ENCODE data around the gene TOX4. TPM values are rescaled to one million over a fixed set of nuclear protein-coding genes. Genes with fewer than 3 reads are reported as not detected.
A peak's percentile ranks its signal among the peaks of the same experiment; 100 is the strongest.

The TOX4 gene
- total and polyA plus RNA-seq, 2 donors (not counting 1 experiment from before 2014, with no cell fraction given): 33.6 to 74.1 TPM

DNA sequence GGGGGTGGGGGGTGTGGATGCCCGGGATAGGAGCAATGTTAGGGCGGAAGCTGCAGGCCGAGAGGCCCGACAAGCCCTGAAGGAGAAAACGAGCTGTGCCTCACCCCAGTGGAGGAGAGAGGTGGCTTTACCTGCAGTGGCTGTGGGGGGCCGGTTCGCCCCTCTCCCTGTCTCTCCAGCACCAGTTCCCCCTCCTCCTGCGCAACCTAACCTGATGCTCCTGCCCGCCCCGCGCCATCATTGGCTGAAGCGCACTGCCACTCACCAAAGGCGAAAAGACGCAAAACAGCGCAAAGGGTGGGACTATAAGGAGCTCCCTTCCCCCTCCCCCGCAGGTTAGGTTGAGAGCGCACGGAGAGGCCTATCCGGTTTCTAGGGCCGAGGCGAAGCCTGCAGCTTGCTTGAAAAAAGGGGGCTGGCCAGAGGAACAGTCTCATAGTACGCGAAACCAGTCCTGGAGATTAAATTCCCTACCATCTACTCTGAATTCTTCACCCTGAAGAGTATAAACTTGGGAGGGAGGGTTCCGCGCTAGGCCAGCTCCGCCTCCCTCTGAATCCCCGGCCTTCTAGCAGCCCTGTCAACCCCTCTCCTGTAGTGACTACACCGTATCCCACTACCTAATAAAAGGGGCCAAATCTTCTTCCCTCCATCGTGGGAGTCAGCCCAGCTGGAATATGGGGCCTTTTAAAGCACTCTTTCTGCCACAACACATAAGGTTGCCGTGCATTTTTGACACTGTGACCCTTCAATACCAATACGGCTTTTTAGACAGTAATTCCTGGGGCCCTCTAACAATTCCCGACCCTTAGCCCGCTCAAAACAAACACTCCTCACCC lies 39.7 kb upstream of the TOX4 start:
- intact Hi-C loops (cut with micrococcal nuclease): loop anchor here (1.0 kb wide), 5 partner anchors 19 to 120 kb away; partner anchors contain the start of genes CHD8, METTL3, SUPT16H and TOX4
- peak overlapping the region; percentile 97 for H2AFZ ChIP-seq (ENCODE audit: insufficient read depth, low read depth, low read length, poor library complexity, severe bottlenecking)
- CTCF ChIA-PET: interaction anchor here (0.6 to 3.5 kb wide), 10 partner anchors 10 to 126 kb away, joined by 3 to 50 read pairs (median 3); partner anchors contain the start of genes CHD8, RAB2B and TOX4
- H3K27ac ChIP-seq (ENCODE audit: low read length in 2 of 2): peak overlapping the region; percentile 76 to 93
- TF ChIP-seq EZH2 (IDR thresholded peaks at IDR 0.05; ENCODE audit: borderline replicate concordance, insufficient read depth, low read depth, low read length, poor library complexity, severe bottlenecking): no peak
- TF ChIP-seq, protein P1, sequence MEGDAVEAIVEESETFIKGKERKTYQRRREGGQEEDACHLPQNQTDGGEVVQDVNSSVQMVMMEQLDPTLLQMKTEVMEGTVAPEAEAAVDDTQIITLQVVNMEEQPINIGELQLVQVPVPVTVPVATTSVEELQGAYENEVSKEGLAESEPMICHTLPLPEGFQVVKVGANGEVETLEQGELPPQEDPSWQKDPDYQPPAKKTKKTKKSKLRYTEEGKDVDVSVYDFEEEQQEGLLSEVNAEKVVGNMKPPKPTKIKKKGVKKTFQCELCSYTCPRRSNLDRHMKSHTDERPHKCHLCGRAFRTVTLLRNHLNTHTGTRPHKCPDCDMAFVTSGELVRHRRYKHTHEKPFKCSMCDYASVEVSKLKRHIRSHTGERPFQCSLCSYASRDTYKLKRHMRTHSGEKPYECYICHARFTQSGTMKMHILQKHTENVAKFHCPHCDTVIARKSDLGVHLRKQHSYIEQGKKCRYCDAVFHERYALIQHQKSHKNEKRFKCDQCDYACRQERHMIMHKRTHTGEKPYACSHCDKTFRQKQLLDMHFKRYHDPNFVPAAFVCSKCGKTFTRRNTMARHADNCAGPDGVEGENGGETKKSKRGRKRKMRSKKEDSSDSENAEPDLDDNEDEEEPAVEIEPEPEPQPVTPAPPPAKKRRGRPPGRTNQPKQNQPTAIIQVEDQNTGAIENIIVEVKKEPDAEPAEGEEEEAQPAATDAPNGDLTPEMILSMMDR (IDR thresholded peaks at IDR 0.05): no peak
- H3K79me2 ChIP-seq (ENCODE audit: control insufficient read depth, insufficient read depth, low read length): peaks cover 97% of the 10 kb centered on the region
- H3K9me3 ChIP-seq (ENCODE audit: control extremely low read depth in 1 of 3, control insufficient read depth in 2 of 3, insufficient read depth in 1 of 3, low read length in 2 of 3): no peaks in the 10 kb centered on the region
- peak overlapping the region; percentile 90 for H3K4me3 Mint-ChIP-seq
- H3K36me3 ChIP-seq (replicated peaks in 1 of 2; ENCODE audit: control extremely low read depth in 1 of 2, control insufficient read depth in 1 of 2, extremely low read depth in 1 of 2, insufficient read depth in 2 of 2, low read length in 1 of 2): peaks cover 0 to 4% of the 10 kb centered on the region in 2 experiments
- peak overlapping the region; percentile 79 to 96 (median 89) for H3K4me3 ChIP-seq (ENCODE audit: control extremely low read depth in 1 of 5, extremely low read depth in 1 of 5, insufficient read depth in 1 of 5, low read depth in 2 of 5, low read length in 4 of 5)
- no peaks in the 10 kb centered on the region for H3K27me3 ChIP-seq (replicated peaks in 1 of 4; ENCODE audit: control extremely low read depth in 1 of 4, control insufficient read depth in 3 of 4, insufficient read depth in 4 of 4, low read length in 3 of 4)
- ATAC-seq (ENCODE audit: low read depth) (peak; percentile 100), DNase-seq (peak; percentile 99)
- peaks cover 12 to 25% of the 10 kb centered on the region in 2 donors for H3K4me1 ChIP-seq (ENCODE audit: control insufficient read depth in 2 of 2, insufficient read depth in 2 of 2, low read length in 2 of 2)
- peak overlapping the region; percentile 90 for H3K27ac Mint-ChIP-seq
- WGBS (ENCODE audit: insufficient coverage): 8% methylated on average over 24 of the region's 33 CpGs
- H3K4me2 ChIP-seq (replicated peaks; ENCODE audit: low read depth, low read length, poor library complexity, severe bottlenecking): peak overlapping the region; percentile 88
- peaks cover 53% of the 10 kb centered on the region for H3K4me1 Mint-ChIP-seq
- no peaks in the 10 kb centered on the region for H3K27me3 Mint-ChIP-seq
- H3K9ac ChIP-seq (ENCODE audit: low read length): peak overlapping the region; percentile 90
- H4K20me1 ChIP-seq (ENCODE audit: control insufficient read depth, insufficient read depth, low read length, poor library complexity, severe bottlenecking): peaks cover 11% of the 10 kb centered on the region
- POLR2A ChIA-PET: interaction anchor here (0.5 to 3.1 kb wide), 10 partner anchors 10 to 1095 kb away, joined by 3 to 53 read pairs (median 6); partner anchors contain the start of genes CHD8, METTL3, RAB2B and SUPT16H
- no peaks in the 10 kb centered on the region for H3K9me3 Mint-ChIP-seq (ENCODE audit: insufficient read depth)

DNA sequence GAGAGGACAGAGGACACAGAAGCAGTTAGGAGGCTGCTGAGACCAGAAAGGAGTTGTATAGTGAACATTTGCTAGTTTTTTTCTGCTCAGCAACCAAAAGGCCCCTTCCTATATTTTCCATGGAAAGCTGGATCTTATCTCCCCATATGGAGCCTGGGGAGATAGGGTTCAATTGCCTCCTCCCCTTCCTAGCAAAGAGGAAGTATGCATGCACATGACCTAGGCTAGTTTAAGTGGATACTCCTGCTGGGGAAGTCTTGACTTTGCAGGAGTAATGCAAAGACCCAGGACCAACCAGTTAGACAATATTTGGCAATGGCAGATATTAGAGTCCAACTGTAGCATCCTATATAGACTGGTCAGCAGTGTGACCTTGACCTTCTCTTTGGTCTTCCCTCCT lies 36.1 kb upstream of the TOX4 start:
- Histone ChIP-seq H3K36me3 (replicated peaks in 1 of 2; ENCODE audit: control extremely low read depth in 1 of 2, control insufficient read depth in 1 of 2, extremely low read depth in 1 of 2, insufficient read depth in 2 of 2, low read length in 1 of 2) (peaks cover 2 to 3% of the 10 kb centered on the region in 2 experiments), H3K79me2 (ENCODE audit: control insufficient read depth, insufficient read depth, low read length) (peaks cover 97% of the 10 kb centered on the region), H3K4me1 (ENCODE audit: control insufficient read depth in 2 of 2, insufficient read depth in 2 of 2, low read length in 2 of 2) (peaks cover 12 to 13% of the 10 kb centered on the region in 2 donors), H3K9me3 (ENCODE audit: control extremely low read depth in 1 of 3, control insufficient read depth in 2 of 3, insufficient read depth in 1 of 3, low read length in 2 of 3) (no peaks in the 10 kb centered on the region), H3K27me3 (replicated peaks in 1 of 4; ENCODE audit: control extremely low read depth in 1 of 4, control insufficient read depth in 3 of 4, insufficient read depth in 4 of 4, low read length in 3 of 4) (no peaks in the 10 kb centered on the region), H2AFZ (ENCODE audit: insufficient read depth, low read depth, low read length, poor library complexity, severe bottlenecking) (no peak overlapping the region), H3K4me3 (ENCODE audit: control extremely low read depth in 1 of 5, extremely low read depth in 1 of 5, insufficient read depth in 1 of 5, low read depth in 2 of 5, low read length in 4 of 5) (no peak overlapping the region), H4K20me1 (ENCODE audit: control insufficient read depth, insufficient read depth, low read length, poor library complexity, severe bottlenecking) (peaks cover 15% of the 10 kb centered on the region), H3K4me2 (replicated peaks; ENCODE audit: low read depth, low read length, poor library complexity, severe bottlenecking) (no peak overlapping the region), H3K27ac (ENCODE audit: low read length in 2 of 2) (no peak overlapping the region), H3K9ac (ENCODE audit: low read length) (no peak overlapping the region)
- Mint-ChIP-seq H3K4me1 (peaks cover 35% of the 10 kb centered on the region), H3K9me3 (ENCODE audit: insufficient read depth) (no peaks in the 10 kb centered on the region), H3K27me3 (no peaks in the 10 kb centered on the region), H3K27ac (no peak overlapping the region), H3K4me3 (no peak overlapping the region)
- ATAC-seq (ENCODE audit: low read depth): no peak
- POLR2A ChIA-PET: no interaction called here
- intact Hi-C loops (cut with micrococcal nuclease): no loop called here
- no peak for TF ChIP-seq EZH2 (IDR thresholded peaks at IDR 0.05; ENCODE audit: borderline replicate concordance, insufficient read depth, low read depth, low read length, poor library complexity, severe bottlenecking)
- TF ChIP-seq, protein P1 (IDR thresholded peaks at IDR 0.05): no peak
- DNase-seq: no peak
- CTCF ChIA-PET: interaction anchor here (1.1 kb wide), 1 partner anchor 15 kb away, joined by 3 read pairs; the partner anchor contains the start of gene CHD8
